Measurements from ENCODE around the gene FNDC3B. TPM values are rescaled to one million over a fixed set of nuclear protein-coding genes. Genes with fewer than 3 reads are reported as not detected.
"Not testable (repeated sequence)": the region's sequence is repeated elsewhere in the genome, so short reads cannot be mapped to it uniquely, and the experiment has no call there.

The FNDC3B gene
- total RNA-seq, result 10 to 100 TPM; 57.6 to 69.3 TPM

- Histone ChIP-seq H3K9me3 (no peaks in the 10 kb centered on the region), H3K4me1 (peaks cover 0 to 36% of the 10 kb centered on the region in 2 donors), H3K4me3 (peak within 1 kb of the TSS; percentile 93 to 99), H3K27me3 (no peaks in the 10 kb centered on the region), H3K36me3 (no peaks in the 10 kb centered on the region), H3K27ac (peak within 1 kb of the TSS; percentile 99)
- DNase-seq (ENCODE audit: low spot score), result peak; percentile 96
- no peak for TF ChIP-seq CTCF (IDR thresholded peaks at IDR 0.05)
These were observed at the start of gene FNDC3B for GRCh38 chr3:172039436-172040077. Gene FNDC3B, plus strand, starts transcription at chr3:172039578. Its CDS starts 72,902 bp downstream, at chr3:172112480.

- not testable (repeated sequence) for H3K9me3 ChIP-seq; H3K36me3 ChIP-seq; DNase-seq (ENCODE audit: low spot score); H3K4me3 ChIP-seq; H3K4me1 ChIP-seq; H3K27ac ChIP-seq; H3K27me3 ChIP-seq
These were observed 49.1 kb upstream of the FNDC3B start for GRCh38 chr3:171990239-171990638.

GRCh38 chr3:171991166-171991565 lies 48.2 kb upstream of the FNDC3B start:
- Histone ChIP-seq H3K27me3 (no peaks in the 10 kb centered on the region), H3K27ac (no peak overlapping the region), H3K4me3 (no peak overlapping the region), H3K4me1 (no peaks in the 10 kb centered on the region), H3K9me3 (peaks cover 0 to 6% of the 10 kb centered on the region in 2 donors), H3K36me3 (no peaks in the 10 kb centered on the region)
- TF ChIP-seq CTCF (IDR thresholded peaks at IDR 0.05), result no peak
- no peak for DNase-seq (ENCODE audit: low spot score)

- no peak for TF ChIP-seq CTCF (IDR thresholded peaks at IDR 0.05)
- no peaks in the 10 kb centered on the region for H3K36me3 ChIP-seq
- no peaks in the 10 kb centered on the region for H3K4me1 ChIP-seq
- no peak overlapping the region for H3K27ac ChIP-seq
- H3K27me3 ChIP-seq, result no peaks in the 10 kb centered on the region
- peaks cover 0 to 15% of the 10 kb centered on the region in 2 donors for H3K9me3 ChIP-seq
- no peak overlapping the region for H3K4me3 ChIP-seq
- DNase-seq (ENCODE audit: low spot score), result no peak
These were observed 44.5 kb upstream of the FNDC3B start for GRCh38 chr3:171994646-171995428.

GRCh38 chr3:171995486-171995885 lies 43.9 kb upstream of the FNDC3B start:
- no peak for DNase-seq (ENCODE audit: low spot score)
- H3K27ac ChIP-seq, result no peak overlapping the region
- H3K36me3 ChIP-seq, result no peaks in the 10 kb centered on the region
- no peak overlapping the region for H3K4me3 ChIP-seq
- no peaks in the 10 kb centered on the region for H3K27me3 ChIP-seq
- no peak for TF ChIP-seq CTCF (IDR thresholded peaks at IDR 0.05)
- H3K4me1 ChIP-seq, result no peaks in the 10 kb centered on the region
- peaks cover 0 to 15% of the 10 kb centered on the region in 2 donors for H3K9me3 ChIP-seq

GRCh38 chr3:171996178-171996817 lies 43.1 kb upstream of the FNDC3B start:
- no peak for TF ChIP-seq CTCF (IDR thresholded peaks at IDR 0.05)
- H3K27me3 ChIP-seq, result no peaks in the 10 kb centered on the region
- no peak for DNase-seq (ENCODE audit: low spot score)
- H3K9me3 ChIP-seq, result peaks cover 0 to 15% of the 10 kb centered on the region in 2 donors
- no peaks in the 10 kb centered on the region for H3K36me3 ChIP-seq
- no peak overlapping the region for H3K4me3 ChIP-seq
- H3K27ac ChIP-seq, result no peak overlapping the region
- H3K4me1 ChIP-seq, result no peaks in the 10 kb centered on the region

GRCh38 chr3:171998731-171999130 lies 40.6 kb upstream of the FNDC3B start:
- not testable (repeated sequence) for H3K36me3 ChIP-seq; H3K4me3 ChIP-seq; H3K27me3 ChIP-seq; H3K27ac ChIP-seq; H3K4me1 ChIP-seq; DNase-seq (ENCODE audit: low spot score)
- peaks cover 0 to 15% of the 10 kb centered on the region in 2 donors for H3K9me3 ChIP-seq

GRCh38 chr3:172001616-172002015 lies 37.8 kb upstream of the FNDC3B start:
- H3K27me3 ChIP-seq; H3K36me3 ChIP-seq; H3K4me3 ChIP-seq; H3K9me3 ChIP-seq; DNase-seq (ENCODE audit: low spot score); H3K4me1 ChIP-seq; H3K27ac ChIP-seq: not testable (repeated sequence)

Measured in right atrium auricular region (tissue), 2 donors.